Cardiac atrium fibroblast (primary cell): ENCODE measurements around the gene POLR2A. TPM values are rescaled to one million over a fixed set of nuclear protein-coding genes. Genes with fewer than 3 reads are reported as not detected.

ENCODE experiments used
- total RNA-seq: library from RNA; depleted of rRNA; stranded (reverse); fragments of >200 nt; gene quantifications from 2 replicates; pipeline ENCODE4 v1.2.3, GENCODE V29; 2015

The POLR2A gene
- total RNA-seq = 57.0 and 69.2 TPM in 2 replicates

GRCh38 chr17:7484067-7484918 is at the start of gene POLR2A:
POLR2A (plus strand) TSS chr17:7484366.

GRCh38 chr17:7439462-7440112 is 44.6 kb upstream of the POLR2A start, which contains the start of gene FGF11:
FGF11 (plus strand) TSS chr17:7439512; CDS start chr17:7439621, 109 bp downstream.

DNA sequence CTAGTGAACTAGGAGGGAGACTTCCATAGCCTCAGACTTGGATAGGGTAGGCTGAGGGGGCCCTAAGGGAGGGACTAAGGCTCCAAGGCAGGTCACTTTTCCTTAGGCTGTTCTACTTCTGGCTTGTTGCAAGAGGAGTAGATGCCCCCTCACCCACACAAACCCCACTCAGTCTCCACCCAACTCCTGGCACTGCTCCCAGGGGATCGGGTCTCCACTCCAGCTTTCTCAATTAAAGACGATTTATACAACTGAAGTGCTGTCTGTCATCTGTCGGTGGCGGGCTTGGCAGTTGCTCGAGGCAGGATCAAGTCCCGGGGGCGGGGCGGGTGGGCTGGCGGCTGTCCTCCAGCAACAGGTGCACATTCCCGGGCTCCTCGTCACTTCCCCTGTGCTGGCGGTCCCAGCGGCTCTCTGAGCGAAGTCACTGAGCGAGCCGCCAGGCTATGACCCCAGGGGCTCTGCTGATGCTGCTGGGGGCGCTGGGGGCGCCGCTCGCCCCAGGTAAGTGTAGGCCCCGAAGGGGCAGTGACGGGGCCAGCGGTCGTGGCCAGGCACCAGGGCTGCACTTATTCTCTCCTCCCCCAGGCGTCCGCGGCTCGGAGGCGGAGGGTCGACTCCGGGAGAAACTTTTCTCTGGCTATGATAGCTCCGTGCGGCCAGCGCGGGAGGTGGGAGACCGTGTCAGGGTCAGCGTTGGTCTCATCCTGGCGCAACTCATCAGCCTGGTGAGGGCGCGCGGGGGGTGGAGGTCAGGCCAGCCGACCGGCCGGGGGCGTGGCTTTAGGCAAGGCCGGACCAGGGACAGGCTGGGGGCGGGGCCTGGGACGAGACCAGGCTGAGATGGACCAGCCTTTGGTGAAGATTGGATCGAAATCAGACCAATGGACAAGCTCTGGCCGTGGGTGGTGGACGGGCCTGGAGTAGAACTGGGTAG is 39.2 kb upstream of the POLR2A start, which contains the start of gene CHRNB1:
Gene CHRNB1 (plus strand): TSS at position 380 of the 937 bp plus-strand sequence. CDS start 67 bp downstream, at position 447.

DNA sequence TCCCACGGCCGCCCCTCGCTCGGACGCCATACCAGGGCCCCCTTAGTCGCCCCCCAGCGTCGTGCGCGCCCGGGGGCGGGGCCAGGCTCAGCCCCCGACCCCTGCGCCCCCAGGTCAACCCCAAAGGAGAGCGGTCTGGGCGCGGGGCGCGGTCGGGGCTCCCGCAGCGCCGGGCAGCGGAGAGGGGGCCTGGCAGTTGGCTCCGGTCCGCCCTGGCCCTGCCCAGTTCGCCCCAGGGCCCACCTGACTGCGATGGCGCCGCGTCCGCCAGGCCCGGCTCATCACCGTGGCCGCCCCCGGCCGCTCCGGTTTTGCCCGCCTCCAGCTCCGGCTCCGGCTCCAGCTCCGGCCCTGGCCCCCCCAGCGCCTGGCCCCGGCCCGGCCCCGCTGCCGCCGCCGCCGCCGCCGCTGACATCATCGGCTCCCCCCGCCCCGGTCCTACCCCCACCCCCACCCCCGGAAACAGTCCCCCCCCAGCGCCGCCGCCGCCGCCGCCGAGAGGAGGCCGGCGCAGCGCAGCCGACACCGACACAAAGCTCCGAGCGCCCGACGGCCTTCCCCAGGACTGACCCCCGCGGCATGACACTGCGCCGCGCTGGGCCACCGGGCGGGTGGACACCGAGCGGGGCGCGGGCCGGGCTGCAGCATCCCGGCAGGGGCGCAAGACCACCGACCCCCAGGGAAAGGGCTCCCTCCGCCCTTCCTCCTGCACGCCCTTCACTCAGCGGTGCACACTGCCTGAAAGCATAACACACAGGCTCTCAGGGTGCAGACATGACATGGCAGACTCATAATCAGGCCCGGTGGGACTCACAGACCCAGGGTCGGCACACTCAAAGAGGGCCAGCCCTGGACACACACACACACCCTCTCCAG is 4.7 kb upstream of the POLR2A start, which contains the start of gene ZBTB4:
Gene ZBTB4 (minus strand): TSS at position 419 of the 876 bp plus-strand sequence. CDS start 12,830 bp downstream, outside the sequence.

DNA sequence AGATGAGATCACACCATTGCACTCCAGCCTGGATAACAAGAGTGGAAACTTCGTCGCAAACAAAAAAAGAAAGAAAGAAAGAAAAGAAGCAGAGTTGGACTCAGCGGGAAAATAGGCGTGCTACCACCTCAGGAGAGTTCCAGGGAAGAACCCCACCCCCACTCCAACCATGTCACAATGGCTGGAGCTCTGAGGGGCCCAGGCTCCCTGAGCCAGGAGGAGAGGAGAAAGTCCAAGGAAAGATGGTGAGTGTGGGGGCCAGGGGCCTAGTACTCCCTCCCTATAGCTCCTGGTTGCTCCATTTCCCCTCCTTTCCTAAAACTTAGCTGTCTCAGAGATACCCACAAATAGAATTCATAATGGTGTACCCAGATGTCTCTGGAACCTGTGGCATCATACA is 2.9 kb upstream of the POLR2A start, which contains the start of gene SLC35G6:
Gene SLC35G6 (plus strand): TSS at position 172 of the 400 bp plus-strand sequence. CDS start 71 bp downstream, at position 243.

DNA sequence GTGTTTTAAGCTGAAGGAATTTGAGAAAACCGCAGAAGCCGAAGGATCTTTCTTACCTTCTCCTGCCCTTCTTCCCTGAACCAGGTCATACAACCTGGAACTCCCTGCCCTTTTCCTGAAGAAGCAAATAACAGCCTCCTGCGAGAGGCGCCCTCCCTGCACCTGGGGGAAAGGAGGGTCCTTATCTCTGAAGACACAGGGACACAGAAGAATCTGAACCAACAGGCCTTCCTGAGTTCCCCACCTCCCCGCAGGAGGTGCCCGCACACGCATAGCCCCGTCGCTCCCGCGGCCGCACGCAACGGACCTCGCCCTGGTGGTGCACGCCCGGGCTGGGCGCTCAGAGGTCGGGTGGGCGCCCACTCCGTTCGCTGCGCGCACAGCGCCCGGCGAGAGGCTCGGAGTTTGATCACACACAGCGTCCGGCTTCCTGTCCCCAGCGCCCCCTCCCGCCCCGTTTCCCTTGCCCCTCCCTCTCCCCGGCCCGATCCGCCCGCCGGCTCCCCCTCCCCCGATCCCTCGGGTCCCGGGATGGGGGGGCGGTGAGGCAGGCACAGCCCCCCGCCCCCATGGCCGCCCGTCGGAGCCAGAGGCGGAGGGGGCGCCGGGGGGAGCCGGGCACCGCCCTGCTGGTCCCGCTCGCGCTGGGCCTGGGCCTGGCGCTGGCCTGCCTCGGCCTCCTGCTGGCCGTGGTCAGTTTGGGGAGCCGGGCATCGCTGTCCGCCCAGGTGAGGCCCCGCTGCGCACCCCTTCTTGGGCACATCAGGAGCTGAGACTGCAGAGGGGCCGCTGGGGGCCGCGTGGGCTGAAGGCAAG is 64.6 kb downstream of the POLR2A start, which contains the start of gene TNFSF12:
Gene TNFSF12 (plus strand): TSS at position 474 of the 816 bp plus-strand sequence. CDS start 96 bp downstream, at position 570.

Other genes with a start within 250 kb of the POLR2A start
- 33.4 and 33.9 TPM in 2 replicates for gene DVL2, start 249.8 kb upstream of the POLR2A start, total RNA-seq
- 41.3 and 81.2 TPM in 2 replicates for gene PHF23, start 244.9 kb upstream of the POLR2A start, total RNA-seq
- gene GABARAP, start 241.9 kb upstream of the POLR2A start, total RNA-seq = 160 and 299 TPM in 2 replicates
- gene CTDNEP1, start 232.6 kb upstream of the POLR2A start, total RNA-seq = 65.3 and 66.3 TPM in 2 replicates
- gene ELP5, start 232.2 kb upstream of the POLR2A start, total RNA-seq = 22.5 and 28.7 TPM in 2 replicates
- 0.16 and 2.0 TPM in 2 replicates for gene CLDN7, start 221.9 kb upstream of the POLR2A start, total RNA-seq
- 0.18 TPM in 1 of 2 replicates, not detected in the other for gene SLC2A4, start 202.6 kb upstream of the POLR2A start, total RNA-seq
- not detected in 2 replicates for gene YBX2, start 189.7 kb upstream of the POLR2A start, total RNA-seq
- 521 and 571 TPM in 2 replicates for gene EIF5A, start 176.7 kb upstream of the POLR2A start, total RNA-seq
- gene GPS2, start 169.0 kb upstream of the POLR2A start, total RNA-seq = 35.7 and 67.1 TPM in 2 replicates
- gene NEURL4, start 155.0 kb upstream of the POLR2A start, total RNA-seq = 10.8 and 15.7 TPM in 2 replicates
- not detected in 2 replicates for gene ACAP1, start 147.8 kb upstream of the POLR2A start, total RNA-seq
- gene KCTD11, start 132.2 kb upstream of the POLR2A start, total RNA-seq = 14.9 and 20.6 TPM in 2 replicates
- not detected in 2 replicates for gene TMEM95, start 129.2 kb upstream of the POLR2A start, total RNA-seq
- gene TNK1, start 103.3 kb upstream of the POLR2A start, total RNA-seq = under 0.01 and 0.18 TPM in 2 replicates
- gene PLSCR3, start 89.8 kb upstream of the POLR2A start, total RNA-seq = 62.9 and 82.3 TPM in 2 replicates
- gene TMEM256, start 80.3 kb upstream of the POLR2A start, total RNA-seq = 147 and 158 TPM in 2 replicates
- 7.8 and 12.5 TPM in 2 replicates for gene NLGN2, start 76.5 kb upstream of the POLR2A start, total RNA-seq
- not detected in 2 replicates for gene SPEM1, start 64.0 kb upstream of the POLR2A start, total RNA-seq
- not detected in 2 replicates for gene SPEM2, start 58.8 kb upstream of the POLR2A start, total RNA-seq
- not detected in 2 replicates for gene SPEM3, start 55.5 kb upstream of the POLR2A start, total RNA-seq
- 2.9 and 3.8 TPM in 2 replicates for gene TMEM102, start 48.9 kb upstream of the POLR2A start, total RNA-seq
- gene FGF11, start 44.9 kb upstream of the POLR2A start, total RNA-seq = 1.8 and 3.4 TPM in 2 replicates
- gene CHRNB1, start 39.3 kb upstream of the POLR2A start, total RNA-seq = 6.9 and 8.3 TPM in 2 replicates
- gene ZBTB4, start 4.7 kb upstream of the POLR2A start, total RNA-seq = 20.4 and 27.2 TPM in 2 replicates
- not detected in 2 replicates for gene SLC35G6, start 2.9 kb upstream of the POLR2A start, total RNA-seq
- 39.2 and 40.1 TPM in 2 replicates for gene TNFSF12, start 64.7 kb downstream of the POLR2A start, total RNA-seq
- gene TNFSF13, start 74.4 kb downstream of the POLR2A start, total RNA-seq = 2.8 and 11.4 TPM in 2 replicates
- 42.2 and 62.5 TPM in 2 replicates for gene SENP3, start 77.6 kb downstream of the POLR2A start, total RNA-seq
- 19.3 and 30.1 TPM in 2 replicates for gene CD68, start 95.3 kb downstream of the POLR2A start, total RNA-seq
- 156 and 212 TPM in 2 replicates for gene MPDU1, start 99.5 kb downstream of the POLR2A start, total RNA-seq
- not detected in 2 replicates for gene SOX15, start 105.7 kb downstream of the POLR2A start, total RNA-seq
- 32.1 and 35.6 TPM in 2 replicates for gene FXR2, start 130.5 kb downstream of the POLR2A start, total RNA-seq
- gene SAT2, start 143.5 kb downstream of the POLR2A start, total RNA-seq = 36.8 and 47.5 TPM in 2 replicates
- gene SHBG, start 145.8 kb downstream of the POLR2A start, total RNA-seq = 1.6 TPM in 1 of 2 replicates, not detected in the other
- 2.9 TPM in 1 of 2 replicates, not detected in the other for gene ATP1B2, start 166.6 kb downstream of the POLR2A start, total RNA-seq
- 42.1 and 51.4 TPM in 2 replicates for gene TP53, start 203.1 kb downstream of the POLR2A start, total RNA-seq
- gene WRAP53, start 204.1 kb downstream of the POLR2A start, total RNA-seq = 4.7 and 7.9 TPM in 2 replicates
- 6.6 and 7.0 TPM in 2 replicates for gene EFNB3, start 220.8 kb downstream of the POLR2A start, total RNA-seq
- 2.3 and 6.3 TPM in 2 replicates for gene DNAH2, start 233.4 kb downstream of the POLR2A start, total RNA-seq